GM12873 (cell line): Measurements from ENCODE around the gene BMPR1B.

Experiments used
- TF ChIP-seq, protein P1 (sequence below): IDR thresholded peaks from 2 replicates; pipeline ENCODE4 v1.5.1; 2012; ENCODE audit warnings: low read depth, mild to moderate bottlenecking, moderate library complexity, low read length, control low read depth; ENCODE audit not compliant: insufficient read depth; ENCODE audit errors: missing control alignments

The BMPR1B gene

GRCh38 chr4:94801016-94801415 is 43.3 kb downstream of the BMPR1B start:
- TF ChIP-seq, protein P1, sequence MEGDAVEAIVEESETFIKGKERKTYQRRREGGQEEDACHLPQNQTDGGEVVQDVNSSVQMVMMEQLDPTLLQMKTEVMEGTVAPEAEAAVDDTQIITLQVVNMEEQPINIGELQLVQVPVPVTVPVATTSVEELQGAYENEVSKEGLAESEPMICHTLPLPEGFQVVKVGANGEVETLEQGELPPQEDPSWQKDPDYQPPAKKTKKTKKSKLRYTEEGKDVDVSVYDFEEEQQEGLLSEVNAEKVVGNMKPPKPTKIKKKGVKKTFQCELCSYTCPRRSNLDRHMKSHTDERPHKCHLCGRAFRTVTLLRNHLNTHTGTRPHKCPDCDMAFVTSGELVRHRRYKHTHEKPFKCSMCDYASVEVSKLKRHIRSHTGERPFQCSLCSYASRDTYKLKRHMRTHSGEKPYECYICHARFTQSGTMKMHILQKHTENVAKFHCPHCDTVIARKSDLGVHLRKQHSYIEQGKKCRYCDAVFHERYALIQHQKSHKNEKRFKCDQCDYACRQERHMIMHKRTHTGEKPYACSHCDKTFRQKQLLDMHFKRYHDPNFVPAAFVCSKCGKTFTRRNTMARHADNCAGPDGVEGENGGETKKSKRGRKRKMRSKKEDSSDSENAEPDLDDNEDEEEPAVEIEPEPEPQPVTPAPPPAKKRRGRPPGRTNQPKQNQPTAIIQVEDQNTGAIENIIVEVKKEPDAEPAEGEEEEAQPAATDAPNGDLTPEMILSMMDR, result no peak

GRCh38 chr4:94802091-94802490 is 44.3 kb downstream of the BMPR1B start:
- TF ChIP-seq, protein P1, result no peak

DNA sequence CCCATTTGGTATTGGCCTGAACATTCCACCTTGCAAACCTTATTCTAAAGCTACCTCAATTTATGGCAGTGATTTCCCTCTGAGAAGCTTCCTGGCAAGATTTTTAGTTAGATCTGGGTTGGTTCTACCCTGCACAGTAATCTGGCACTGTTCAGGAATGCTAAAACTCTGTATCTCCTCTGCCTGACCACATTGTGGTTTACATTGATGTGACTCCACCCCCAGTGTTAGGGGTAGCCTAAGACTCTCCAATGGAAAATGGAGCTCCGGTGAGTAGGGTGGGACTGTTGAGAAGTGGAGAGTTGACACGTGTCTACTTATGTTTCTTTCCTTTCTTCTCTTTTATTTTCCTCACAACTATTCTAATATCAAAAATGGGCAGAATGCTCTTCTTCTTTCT is 45.4 kb downstream of the BMPR1B start:
- TF ChIP-seq, protein P1, result no peak

GRCh38 chr4:94804650-94805049 is 46.9 kb downstream of the BMPR1B start:
- TF ChIP-seq, protein P1, result no peak

DNA sequence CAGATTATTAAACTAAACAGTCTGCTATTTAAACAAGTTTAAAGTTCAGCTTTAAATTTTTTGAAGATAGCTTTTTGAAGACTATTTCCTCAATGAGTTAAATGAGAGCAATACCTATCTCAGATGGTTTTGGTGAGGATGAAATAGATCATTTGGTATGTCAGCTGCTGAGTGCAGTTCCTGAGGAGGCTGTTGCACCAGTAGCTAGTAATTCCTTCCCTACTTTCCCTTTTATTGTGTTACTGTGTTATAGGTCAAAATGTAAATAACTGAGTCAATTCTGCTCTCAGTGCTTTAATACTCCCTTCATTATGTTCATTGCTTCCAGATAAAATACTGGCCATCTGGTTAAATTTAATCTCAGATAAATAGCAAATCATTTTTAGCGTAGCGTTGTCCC is 48.6 kb downstream of the BMPR1B start:
- TF ChIP-seq, protein P1, result no peak

GRCh38 chr4:94811643-94812042 is 53.9 kb downstream of the BMPR1B start:
- TF ChIP-seq, protein P1, result no peak

GRCh38 chr4:94813221-94813620 is 55.5 kb downstream of the BMPR1B start:
- TF ChIP-seq, protein P1, result no peak
